Thoracic aorta (tissue), 2 donors: ENCODE data around the gene CRYZL1. TPM values are rescaled to one million over a fixed set of nuclear protein-coding genes. Genes with fewer than 3 reads are reported as not detected.
A peak's percentile ranks its signal among the peaks of the same experiment; 100 is the strongest.

Source experiments
- ATAC-seq: fragments of 150-250 bp; one replicate; pipeline ENCODE4 v1.8.0; 2017; ENCODE audit warnings: low read depth; ENCODE audit not compliant: insufficient number of reproducible peaks, low FRiP score
- DNase-seq: peaks from one replicate; pipeline ENCODE4 v3.0.0-alpha.2; 2020; ENCODE audit warnings: low spot score
- H3K27ac ChIP-seq, 2 donors: fragments of 200-600 bp; sonication (generic); 1 replicate in 1 of 2; 2 replicates in 1 of 2; pipeline ENCODE4 v1.5.1; 2016; ENCODE audit warnings: mild to moderate bottlenecking in 2 of 2, moderate library complexity in 2 of 2
- H3K27me3 ChIP-seq: fragments of 200-600 bp; sonication (generic); replicated peaks from 2 replicates; pipeline ENCODE4 v1.6.0; 2016; ENCODE audit warnings: mild to moderate bottlenecking; ENCODE audit not compliant: insufficient read depth
- H3K36me3 ChIP-seq: fragments of 200-600 bp; sonication (generic); one replicate; pipeline ENCODE4 v1.5.1; 2016
- H3K4me1 ChIP-seq, 2 donors: fragments of 200-600 bp; sonication (generic); 1 replicate in 1 of 2; 2 replicates in 1 of 2; pipeline versions ENCODE4 v1.5.1 to v1.6.0; 2016; ENCODE audit warnings: low read depth in 2 of 2, mild to moderate bottlenecking in 1 of 2; ENCODE audit not compliant: control insufficient read depth in 1 of 2
- H3K4me3 ChIP-seq: fragments of 200-600 bp; sonication (generic); 2 replicates; pipeline ENCODE4 v1.5.1; 2016; ENCODE audit warnings: mild to moderate bottlenecking
- H3K9me3 ChIP-seq: fragments of 200-600 bp; sonication (generic); 2 replicates; pipeline ENCODE4 v1.5.1; 2016
- total RNA-seq, 2 donors: library from RNA; depleted of rRNA; stranded (reverse); fragments of >200 nt; gene quantifications; one replicate each; pipeline versions ENCODE4 v1.1.0 to v1.2.3, GENCODE V29; 2016
- TF ChIP-seq, protein P1 (sequence below): fragments of 200-600 bp; sonication (generic); IDR thresholded peaks from one replicate; pipeline ENCODE4 v1.5.1; 2019; ENCODE audit warnings: antibody characterized with exemption

Gene CRYZL1
- 10 to 100 TPM; 26.8 to 61.4 TPM for total RNA-seq

DNA sequence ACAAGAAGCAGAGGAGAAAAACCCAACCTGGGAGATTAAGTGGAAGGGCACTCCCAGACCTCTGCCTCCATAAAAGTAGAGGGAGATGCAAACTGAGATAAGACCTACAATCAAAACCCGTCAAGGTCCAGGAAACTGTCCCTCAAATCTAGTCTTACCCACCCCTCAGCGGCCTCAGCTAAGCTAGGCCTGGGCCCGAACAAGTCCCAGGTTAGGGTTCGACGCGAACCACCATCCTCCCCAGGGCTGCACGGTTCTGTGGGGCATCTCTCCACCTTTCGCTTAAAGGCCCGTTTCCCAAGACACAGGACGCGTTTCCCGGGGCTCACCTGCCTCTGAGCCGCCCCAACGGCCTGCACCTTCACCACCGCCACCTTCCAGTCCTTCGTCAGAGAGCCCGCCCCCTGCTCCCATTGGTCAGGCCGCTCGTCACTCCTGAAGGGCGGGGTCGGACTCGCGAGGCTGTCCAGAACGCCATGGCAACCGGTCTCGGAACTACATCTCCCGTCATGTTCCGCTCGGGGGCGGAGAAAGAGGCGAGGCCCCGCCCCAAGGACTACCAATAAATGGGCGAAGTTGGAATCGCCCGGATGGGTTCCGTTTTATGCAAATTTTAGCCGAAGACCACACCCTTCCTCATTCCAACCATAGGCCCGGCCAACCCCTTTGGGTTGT lies at the start of gene CRYZL1:
CRYZL1 (minus strand) TSS at position 390 of the 675 bp plus-strand sequence. CDS start 10,190 bp downstream, outside the sequence.
- DNase-seq (peak; percentile 100), ATAC-seq (peak; percentile 94)
- no peaks in the 10 kb centered on the region for H3K36me3 ChIP-seq
- peak within 1 kb of the TSS; percentile 75 for H3K4me3 ChIP-seq
- no peaks in the 10 kb centered on the region for H3K9me3 ChIP-seq
- H3K27ac ChIP-seq = peak within 1 kb of the TSS; percentile 84 to 90
- TF ChIP-seq, protein P1, sequence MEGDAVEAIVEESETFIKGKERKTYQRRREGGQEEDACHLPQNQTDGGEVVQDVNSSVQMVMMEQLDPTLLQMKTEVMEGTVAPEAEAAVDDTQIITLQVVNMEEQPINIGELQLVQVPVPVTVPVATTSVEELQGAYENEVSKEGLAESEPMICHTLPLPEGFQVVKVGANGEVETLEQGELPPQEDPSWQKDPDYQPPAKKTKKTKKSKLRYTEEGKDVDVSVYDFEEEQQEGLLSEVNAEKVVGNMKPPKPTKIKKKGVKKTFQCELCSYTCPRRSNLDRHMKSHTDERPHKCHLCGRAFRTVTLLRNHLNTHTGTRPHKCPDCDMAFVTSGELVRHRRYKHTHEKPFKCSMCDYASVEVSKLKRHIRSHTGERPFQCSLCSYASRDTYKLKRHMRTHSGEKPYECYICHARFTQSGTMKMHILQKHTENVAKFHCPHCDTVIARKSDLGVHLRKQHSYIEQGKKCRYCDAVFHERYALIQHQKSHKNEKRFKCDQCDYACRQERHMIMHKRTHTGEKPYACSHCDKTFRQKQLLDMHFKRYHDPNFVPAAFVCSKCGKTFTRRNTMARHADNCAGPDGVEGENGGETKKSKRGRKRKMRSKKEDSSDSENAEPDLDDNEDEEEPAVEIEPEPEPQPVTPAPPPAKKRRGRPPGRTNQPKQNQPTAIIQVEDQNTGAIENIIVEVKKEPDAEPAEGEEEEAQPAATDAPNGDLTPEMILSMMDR = no peak
- H3K4me1 ChIP-seq = peaks cover 14 to 34% of the 10 kb centered on the region in 2 donors
- no peaks in the 10 kb centered on the region for H3K27me3 ChIP-seq

DNA sequence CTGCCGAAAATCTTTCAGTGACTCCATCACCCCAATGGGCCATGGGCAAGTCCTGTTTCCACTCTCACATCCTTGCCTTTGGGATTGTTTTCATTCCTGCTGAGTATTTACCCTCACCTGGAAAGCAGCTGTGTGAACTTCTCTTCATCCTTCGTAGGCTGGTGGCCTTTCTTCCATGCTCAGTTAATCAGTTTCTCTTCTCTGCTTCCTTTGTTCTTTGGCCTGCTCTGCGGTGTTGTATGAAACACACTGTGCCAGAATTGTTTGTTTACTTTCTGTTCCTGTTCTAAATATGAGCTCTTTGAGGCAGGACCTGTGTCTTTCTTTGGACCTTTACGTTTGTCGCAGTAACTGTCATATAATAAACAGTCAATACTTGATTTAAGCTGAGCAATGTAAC lies 49.3 kb upstream of the CRYZL1 start:
- H3K4me1 ChIP-seq = peaks cover 13 to 32% of the 10 kb centered on the region in 2 donors
- H3K9me3 ChIP-seq = no peaks in the 10 kb centered on the region
- H3K27ac ChIP-seq = no peak overlapping the region
- ATAC-seq = no peak
- DNase-seq = no peak
- no peak overlapping the region for H3K4me3 ChIP-seq
- H3K36me3 ChIP-seq = no peaks in the 10 kb centered on the region
- no peaks in the 10 kb centered on the region for H3K27me3 ChIP-seq
- TF ChIP-seq, protein P1 = no peak

DNA sequence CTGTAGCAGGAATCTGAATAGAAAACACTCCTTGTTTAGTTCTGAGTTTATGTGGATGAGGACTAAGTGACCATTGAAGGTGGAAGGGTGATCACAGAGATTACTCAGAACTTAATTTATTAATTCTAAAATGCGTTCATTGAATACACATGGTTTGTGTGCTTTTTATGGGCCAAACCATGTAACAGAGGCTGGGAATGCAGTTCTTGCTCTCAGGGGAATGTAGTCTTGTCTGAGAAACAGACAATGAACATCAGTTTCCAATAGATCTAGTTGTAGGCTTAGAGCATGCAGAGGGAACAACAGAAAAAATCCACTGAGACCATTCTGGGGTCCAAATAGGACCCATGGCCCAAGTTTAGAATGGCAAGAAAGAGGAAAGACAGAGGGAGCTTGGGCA lies 46.8 kb upstream of the CRYZL1 start:
- Histone ChIP-seq H3K27ac (peak overlapping the region in 1 of 2 donors; percentile 19), H3K27me3 (no peaks in the 10 kb centered on the region), H3K4me1 (peaks cover 37 to 53% of the 10 kb centered on the region in 2 donors), H3K9me3 (no peaks in the 10 kb centered on the region), H3K4me3 (no peak overlapping the region), H3K36me3 (no peaks in the 10 kb centered on the region)
- TF ChIP-seq, protein P1 = no peak
- no peak for DNase-seq
- ATAC-seq = no peak

DNA sequence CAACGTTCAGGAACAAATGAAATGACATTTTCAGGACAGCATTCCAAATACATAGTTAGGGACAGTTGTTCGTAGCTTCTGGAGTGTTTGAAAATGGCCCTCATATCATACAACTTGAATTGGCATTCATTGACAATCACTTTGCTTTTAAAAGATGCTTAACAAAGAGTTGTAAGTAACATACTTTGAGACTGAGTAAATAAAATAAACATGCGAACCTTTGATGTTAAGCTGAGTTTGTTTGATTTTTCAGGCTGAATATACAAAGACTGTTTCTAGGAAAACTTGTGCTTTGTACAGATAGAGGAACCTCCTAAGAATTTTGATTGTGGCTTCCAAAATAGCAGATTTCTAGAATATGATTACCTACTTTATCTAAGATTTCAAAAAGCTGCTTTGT lies 46.1 kb upstream of the CRYZL1 start:
- H3K36me3 ChIP-seq = no peaks in the 10 kb centered on the region
- TF ChIP-seq, protein P1 = no peak
- H3K9me3 ChIP-seq = no peaks in the 10 kb centered on the region
- no peak overlapping the region for H3K27ac ChIP-seq
- no peaks in the 10 kb centered on the region for H3K27me3 ChIP-seq
- H3K4me3 ChIP-seq = no peak overlapping the region
- ATAC-seq (no peak), DNase-seq (no peak)
- H3K4me1 ChIP-seq = peaks cover 37 to 60% of the 10 kb centered on the region in 2 donors

DNA sequence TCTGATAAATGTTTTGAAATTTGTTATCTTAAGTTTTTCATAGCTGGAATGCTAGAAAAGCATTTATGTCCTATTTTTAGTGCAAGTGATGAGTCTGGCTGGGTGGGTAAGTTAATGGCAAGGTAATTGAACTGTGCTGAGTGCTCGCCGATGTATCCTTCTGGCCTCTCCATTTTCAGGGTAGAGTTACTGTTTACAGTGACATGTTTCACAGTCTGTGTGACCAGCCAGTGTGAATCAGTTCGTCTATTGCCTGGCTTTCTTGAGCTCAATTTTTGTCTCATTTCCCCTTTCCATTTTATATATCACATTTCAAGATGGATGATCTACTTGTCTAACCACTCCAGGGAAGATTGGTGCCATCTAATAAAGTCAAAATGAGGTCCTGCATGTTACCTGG lies 44.8 kb upstream of the CRYZL1 start:
- Histone ChIP-seq H3K27ac (peak overlapping the region; percentile 32 to 77), H3K9me3 (no peaks in the 10 kb centered on the region), H3K36me3 (no peaks in the 10 kb centered on the region), H3K27me3 (no peaks in the 10 kb centered on the region), H3K4me3 (no peak overlapping the region), H3K4me1 (peaks cover 37 to 64% of the 10 kb centered on the region in 2 donors)
- TF ChIP-seq, protein P1 = no peak
- ATAC-seq (no peak), DNase-seq (no peak)
